Muscle layer of colon (tissue), 2 donors: ENCODE results near the gene SH3D21.

Experiments
- H3K27ac ChIP-seq: one replicate; pipeline ENCODE4 v1.7.0; 2013; ENCODE audit warnings: low read depth, mild to moderate bottlenecking, low read length, moderate library complexity
- H3K27me3 ChIP-seq, 2 donors: one replicate each; pipeline ENCODE4 v1.7.0; 2013; ENCODE audit warnings: low read length in 2 of 2, mild to moderate bottlenecking in 2 of 2; ENCODE audit not compliant: insufficient read depth in 2 of 2, control insufficient read depth in 1 of 2
- H3K36me3 ChIP-seq: one replicate; pipeline ENCODE4 v1.7.0; 2013; ENCODE audit warnings: mild to moderate bottlenecking, low read length; ENCODE audit not compliant: insufficient read depth
- H3K4me1 ChIP-seq: one replicate; pipeline ENCODE4 v1.7.0; 2013; ENCODE audit warnings: mild to moderate bottlenecking, low read length; ENCODE audit not compliant: insufficient read depth
- H3K4me3 ChIP-seq, 2 donors: one replicate each; pipeline ENCODE4 v1.7.0; 2013; ENCODE audit warnings: low read length in 2 of 2, low read depth in 1 of 2, mild to moderate bottlenecking in 1 of 2, moderate library complexity in 1 of 2
- H3K9ac ChIP-seq: one replicate; pipeline ENCODE4 v1.7.0; 2013; ENCODE audit warnings: low read length
- H3K9me3 ChIP-seq: one replicate; pipeline ENCODE4 v1.7.0; 2013; ENCODE audit warnings: mild to moderate bottlenecking, low read length
- donor health status: abdominal sarcoma.
- donor health status: Adenocarcinoma of cecum.

The SH3D21 gene

GRCh38 chr1:36339615-36340014, 33.4 kb downstream of the SH3D21 start:
- H3K27me3 ChIP-seq, result no peaks in the 10 kb centered on the region
- no peak overlapping the region for H3K4me3 ChIP-seq
- H3K9me3 ChIP-seq, result no peaks in the 10 kb centered on the region
- H3K36me3 ChIP-seq, result peaks cover 21% of the 10 kb centered on the region
- no peak overlapping the region for H3K9ac ChIP-seq
- no peaks in the 10 kb centered on the region for H3K4me1 ChIP-seq
- no peak overlapping the region for H3K27ac ChIP-seq

GRCh38 chr1:36341626-36342320, 35.6 kb downstream of the SH3D21 start:
- Histone ChIP-seq H3K27ac (no peak overlapping the region), H3K36me3 (peaks cover 37% of the 10 kb centered on the region), H3K9ac (no peak overlapping the region), H3K4me3 (no peak overlapping the region), H3K9me3 (no peaks in the 10 kb centered on the region), H3K27me3 (no peaks in the 10 kb centered on the region), H3K4me1 (no peaks in the 10 kb centered on the region)

- Histone ChIP-seq H3K9ac (no peak overlapping the region), H3K27ac (no peak overlapping the region), H3K9me3 (no peaks in the 10 kb centered on the region), H3K36me3 (peaks cover 44% of the 10 kb centered on the region), H3K4me1 (no peaks in the 10 kb centered on the region), H3K27me3 (no peaks in the 10 kb centered on the region), H3K4me3 (no peak overlapping the region)
Measured at GRCh38 chr1:36342426-36343185, 36.4 kb downstream of the SH3D21 start.

- Histone ChIP-seq H3K27me3 (no peaks in the 10 kb centered on the region), H3K36me3 (peaks cover 55% of the 10 kb centered on the region), H3K4me1 (no peaks in the 10 kb centered on the region), H3K27ac (no peak overlapping the region), H3K9me3 (no peaks in the 10 kb centered on the region), H3K4me3 (no peak overlapping the region), H3K9ac (no peak overlapping the region)
Measured at GRCh38 chr1:36343651-36344394, 37.7 kb downstream of the SH3D21 start.

- H3K36me3 ChIP-seq, result peaks cover 61% of the 10 kb centered on the region
- no peak overlapping the region for H3K9ac ChIP-seq
- no peak overlapping the region for H3K4me3 ChIP-seq
- no peak overlapping the region for H3K27ac ChIP-seq
- no peaks in the 10 kb centered on the region for H3K27me3 ChIP-seq
- H3K4me1 ChIP-seq, result peaks cover 4% of the 10 kb centered on the region
- H3K9me3 ChIP-seq, result no peaks in the 10 kb centered on the region
Measured at GRCh38 chr1:36344395-36344680, 38.2 kb downstream of the SH3D21 start.

GRCh38 chr1:36345353-36345752, 39.2 kb downstream of the SH3D21 start:
- H3K4me1 ChIP-seq, result peaks cover 11% of the 10 kb centered on the region
- H3K4me3 ChIP-seq, result no peak overlapping the region
- no peaks in the 10 kb centered on the region for H3K9me3 ChIP-seq
- H3K27ac ChIP-seq, result no peak overlapping the region
- no peak overlapping the region for H3K9ac ChIP-seq
- H3K27me3 ChIP-seq, result no peaks in the 10 kb centered on the region
- peaks cover 61% of the 10 kb centered on the region for H3K36me3 ChIP-seq

GRCh38 chr1:36346741-36347370, 40.7 kb downstream of the SH3D21 start:
- Histone ChIP-seq H3K27me3 (no peaks in the 10 kb centered on the region), H3K27ac (no peak overlapping the region), H3K9me3 (no peaks in the 10 kb centered on the region), H3K36me3 (peaks cover 53% of the 10 kb centered on the region), H3K4me1 (peaks cover 26% of the 10 kb centered on the region), H3K4me3 (no peak overlapping the region), H3K9ac (no peak overlapping the region)

GRCh38 chr1:36349241-36349671, 43.1 kb downstream of the SH3D21 start:
- Histone ChIP-seq H3K4me1 (peaks cover 29% of the 10 kb centered on the region), H3K27me3 (no peaks in the 10 kb centered on the region), H3K27ac (no peak overlapping the region), H3K36me3 (peaks cover 62% of the 10 kb centered on the region), H3K9me3 (no peaks in the 10 kb centered on the region), H3K4me3 (no peak overlapping the region), H3K9ac (no peak overlapping the region)

GRCh38 chr1:36349839-36350238, 43.7 kb downstream of the SH3D21 start:
- peaks cover 29% of the 10 kb centered on the region for H3K4me1 ChIP-seq
- peaks cover 64% of the 10 kb centered on the region for H3K36me3 ChIP-seq
- no peak overlapping the region for H3K9ac ChIP-seq
- H3K27me3 ChIP-seq, result no peaks in the 10 kb centered on the region
- peak overlapping the region; percentile 43 for H3K27ac ChIP-seq
- no peak overlapping the region for H3K4me3 ChIP-seq
- H3K9me3 ChIP-seq, result no peaks in the 10 kb centered on the region

- Histone ChIP-seq H3K36me3 (peaks cover 65% of the 10 kb centered on the region), H3K9me3 (no peaks in the 10 kb centered on the region), H3K9ac (no peak overlapping the region), H3K27me3 (no peaks in the 10 kb centered on the region), H3K27ac (peak overlapping the region; percentile 43), H3K4me3 (peak overlapping the region in 1 of 2 donors; percentile 39), H3K4me1 (peaks cover 29% of the 10 kb centered on the region)
Measured at GRCh38 chr1:36350659-36351226, 44.6 kb downstream of the SH3D21 start.
